HEK293 (cell line): ENCODE measurements around the gene GPATCH2.
A peak's percentile ranks its signal among the peaks of the same experiment; 100 is the strongest.

Experiments used
- CTCF ChIA-PET: fragments of 350-600 bp; formaldehyde crosslinking; extraction: SDS; loops from one replicate; lab custom pipeline; 2021; ENCODE audit warnings: antibody characterized with exemption; lab: Yijun Ruan, JAX
- POLR2A ChIA-PET: fragments of 300-600 bp; formaldehyde crosslinking; extraction: SDS; loops from one replicate; lab custom pipeline; 2020; ENCODE audit warnings: antibody characterized with exemption, inconsistent platforms; lab: Yijun Ruan, JAX
- H3K27ac ChIP-seq: fragments of 200-500 bp; sonication (Bioruptor generic); 2 replicates; pipeline ENCODE4 v1.5.1; 2014; ENCODE audit warnings: low read depth, low read length, control low read depth, inconsistent platforms; ENCODE audit errors: extremely low read depth
- H3K36me3 ChIP-seq, 2 experiments: fragments of 200-500 bp in 1 of 2; sonication (Bioruptor generic) in 1 of 2; 1 replicate in 1 of 2; 2 replicates in 1 of 2; pipeline ENCODE4 v1.5.1; 2014 to 2017; ENCODE audit warnings: inconsistent platforms in 2 of 2, low read length in 2 of 2; ENCODE audit not compliant: control insufficient read depth in 2 of 2, insufficient read depth in 1 of 2
- H3K4me1 ChIP-seq: fragments of 200-500 bp; sonication (Bioruptor generic); 2 replicates; pipeline ENCODE4 v1.5.1; 2014; ENCODE audit warnings: mild to moderate bottlenecking, low read length, inconsistent platforms; ENCODE audit not compliant: control insufficient read depth, insufficient read depth
- H3K4me3 ChIP-seq: 2 replicates; pipeline ENCODE4 v1.5.1; 2011; ENCODE audit warnings: low read depth, mild to moderate bottlenecking, control low read depth, low read length, moderate library complexity
- H3K9me3 ChIP-seq: fragments of 200-500 bp; sonication (Bioruptor generic); 2 replicates; pipeline ENCODE4 v1.5.1; 2014; ENCODE audit warnings: low read depth, low read length, inconsistent platforms; ENCODE audit not compliant: control insufficient read depth, insufficient read depth
- EGR2 ChIP-seq: fragments of 450-650 bp; formaldehyde crosslinking; IDR thresholded peaks from 2 replicates; pipeline ENCODE4 v1.5.1; 2016; ENCODE audit warnings: low read depth, missing biosample characterization, missing genetic modification characterization
- GLIS2 ChIP-seq: fragments of 450-650 bp; formaldehyde crosslinking; IDR thresholded peaks from 2 replicates; pipeline ENCODE4 v1.5.1; 2016; ENCODE audit warnings: missing biosample characterization, missing genetic modification characterization
- HOXA7 ChIP-seq: sonication (generic); formaldehyde crosslinking; IDR thresholded peaks from 2 replicates; pipeline ENCODE4 v1.8.1; 2022; ENCODE audit warnings: missing genetic modification reagents, borderline replicate concordance
- KLF7 ChIP-seq: fragments of 450-650 bp; formaldehyde crosslinking; IDR thresholded peaks from 2 replicates; pipeline ENCODE4 v1.5.1; 2016; ENCODE audit warnings: missing biosample characterization, missing genetic modification characterization, borderline replicate concordance
- OSR2 ChIP-seq: fragments of 450-650 bp; formaldehyde crosslinking; IDR thresholded peaks from 2 replicates; pipeline ENCODE4 v1.5.1; 2016; ENCODE audit warnings: missing biosample characterization, missing genetic modification characterization
- PRDM1 ChIP-seq: fragments of 450-650 bp; formaldehyde crosslinking; IDR thresholded peaks from 2 replicates; pipeline ENCODE4; 2016; ENCODE audit warnings: missing biosample characterization, missing genetic modification characterization
- SALL2 ChIP-seq: fragments of 450-650 bp; formaldehyde crosslinking; IDR thresholded peaks from 2 replicates; pipeline ENCODE4 v1.5.0; 2017; ENCODE audit warnings: missing biosample characterization, mild to moderate bottlenecking, missing genetic modification characterization, borderline replicate concordance
- ZBTB1 ChIP-seq: fragments of 450-650 bp; formaldehyde crosslinking; IDR thresholded peaks from 2 replicates; pipeline ENCODE4 v1.5.1; 2016; ENCODE audit warnings: missing biosample characterization, missing genetic modification characterization
- ZBTB11 ChIP-seq: fragments of 450-650 bp; formaldehyde crosslinking; conservative IDR thresholded peaks from 2 replicates; pipeline ENCODE4 v1.5.1; 2016; ENCODE audit warnings: low read depth, missing biosample characterization, missing genetic modification characterization
- ZBTB48 ChIP-seq: fragments of 450-650 bp; formaldehyde crosslinking; IDR thresholded peaks from 2 replicates; pipeline ENCODE4 v1.5.1; 2016; ENCODE audit warnings: missing biosample characterization, missing genetic modification characterization
- ZNF10 ChIP-seq: fragments of 450-650 bp; formaldehyde crosslinking; IDR thresholded peaks from 2 replicates; pipeline ENCODE4 v1.5.1; 2017; ENCODE audit warnings: missing biosample characterization, missing genetic modification characterization
- ZNF112 ChIP-seq: fragments of 450-650 bp; formaldehyde crosslinking; IDR thresholded peaks from 2 replicates; pipeline ENCODE4 v1.5.0; 2017; ENCODE audit warnings: missing biosample characterization, missing genetic modification characterization
- ZNF121 ChIP-seq: fragments of 450-650 bp; formaldehyde crosslinking; IDR thresholded peaks from 2 replicates; pipeline ENCODE4 v1.5.1; 2016; ENCODE audit warnings: missing biosample characterization, missing genetic modification characterization
- ZNF132 ChIP-seq: fragments of 450-650 bp; formaldehyde crosslinking; IDR thresholded peaks from 2 replicates; pipeline ENCODE4 v1.5.1; 2017; ENCODE audit warnings: missing biosample characterization, missing genetic modification characterization, borderline replicate concordance
- ZNF133 ChIP-seq: fragments of 450-650 bp; formaldehyde crosslinking; IDR thresholded peaks from 2 replicates; pipeline ENCODE4 v1.5.1; 2016; ENCODE audit warnings: missing biosample characterization, missing genetic modification characterization
- ZNF169 ChIP-seq: fragments of 450-650 bp; formaldehyde crosslinking; IDR thresholded peaks from 2 replicates; pipeline ENCODE4 v1.5.1; 2016; ENCODE audit warnings: missing biosample characterization, missing genetic modification characterization
- ZNF175 ChIP-seq: fragments of 450-650 bp; formaldehyde crosslinking; IDR thresholded peaks from 2 replicates; pipeline ENCODE4 v1.5.1; 2016; ENCODE audit warnings: missing biosample characterization, missing genetic modification characterization
- ZNF366 ChIP-seq: fragments of 450-650 bp; formaldehyde crosslinking; conservative IDR thresholded peaks from 2 replicates; pipeline ENCODE4 v1.5.1; 2016; ENCODE audit warnings: missing biosample characterization, missing genetic modification characterization
- ZNF521 ChIP-seq: fragments of 450-650 bp; formaldehyde crosslinking; IDR thresholded peaks from 2 replicates; pipeline ENCODE4 v1.5.1; 2017; ENCODE audit warnings: missing biosample characterization, mild to moderate bottlenecking, missing genetic modification characterization
- ZNF580 ChIP-seq: fragments of 450-650 bp; formaldehyde crosslinking; IDR thresholded peaks from 2 replicates; pipeline ENCODE4 v1.5.1; 2016; ENCODE audit warnings: missing biosample characterization, missing genetic modification characterization
- ZNF76 ChIP-seq: fragments of 450-650 bp; formaldehyde crosslinking; IDR thresholded peaks from 2 replicates; pipeline ENCODE4; 2016; ENCODE audit warnings: low read depth, missing biosample characterization, missing genetic modification characterization, borderline replicate concordance
- ZNF792 ChIP-seq: fragments of 450-650 bp; formaldehyde crosslinking; IDR thresholded peaks from 2 replicates; pipeline ENCODE4 v1.5.1; 2016; ENCODE audit warnings: missing biosample characterization, missing genetic modification characterization
- ZSCAN4 ChIP-seq: fragments of 450-650 bp; formaldehyde crosslinking; IDR thresholded peaks from 2 replicates; pipeline ENCODE4 v1.5.1; 2017; ENCODE audit warnings: missing biosample characterization, missing genetic modification characterization
- TF ChIP-seq, protein P1 (sequence below): fragments of 450-650 bp; formaldehyde crosslinking; IDR thresholded peaks from 2 replicates; pipeline ENCODE4 v1.5.1; 2016; ENCODE audit warnings: missing biosample characterization, missing genetic modification characterization
- TF ChIP-seq, protein P2 (sequence below): fragments of 450-650 bp; formaldehyde crosslinking; IDR thresholded peaks from 2 replicates; pipeline ENCODE4 v1.5.1; 2016; ENCODE audit warnings: missing biosample characterization, missing genetic modification characterization
- TF ChIP-seq, protein P3 (sequence below): fragments of 450-650 bp; formaldehyde crosslinking; IDR thresholded peaks from 2 replicates; pipeline ENCODE4 v1.5.1; 2016; ENCODE audit warnings: missing biosample characterization, missing genetic modification characterization

The GPATCH2 gene

DNA sequence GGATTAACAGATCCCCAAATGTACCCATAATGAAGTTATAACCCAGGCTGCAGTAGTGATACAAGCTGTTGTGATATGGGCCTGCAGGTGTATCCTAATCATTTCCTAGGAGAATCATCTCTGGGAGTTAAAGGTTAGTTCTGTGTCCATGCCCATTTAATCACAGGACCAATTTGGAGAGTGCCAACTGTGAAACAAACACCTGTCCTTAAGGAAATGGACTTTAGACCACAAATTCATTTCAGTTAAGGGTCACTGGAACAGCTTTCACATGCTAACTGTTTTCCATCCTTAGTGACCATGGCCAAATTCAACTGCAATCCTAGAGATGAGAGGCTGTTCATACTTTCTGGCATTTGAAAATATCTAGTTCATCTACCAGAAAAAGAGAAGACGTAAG, 160.9 kb downstream of the GPATCH2 start:
- TF ChIP-seq ZNF112 (tag by site-specific recombination) (no peak), ZNF169 (tag by site-specific recombination) (no peak), ZBTB48 (no peak), ZNF76 (tag by site-specific recombination) (no peak), EGR2 (tag by site-specific recombination) (no peak), OSR2 (tag by site-specific recombination) (no peak), GLIS2 (tag by site-specific recombination) (no peak), ZBTB11 (tag by site-specific recombination) (no peak), KLF7 (tag by site-specific recombination) (no peak), ZNF521 (tag by site-specific recombination) (no peak), ZNF792 (tag by site-specific recombination) (no peak), ZNF580 (tag by site-specific recombination) (no peak), HOXA7 (CRISPR knock-in tag) (no peak), ZNF132 (tag by site-specific recombination) (no peak), ZNF175 (no peak), ZNF10 (tag by site-specific recombination) (no peak)
- TF ChIP-seq, protein P1, sequence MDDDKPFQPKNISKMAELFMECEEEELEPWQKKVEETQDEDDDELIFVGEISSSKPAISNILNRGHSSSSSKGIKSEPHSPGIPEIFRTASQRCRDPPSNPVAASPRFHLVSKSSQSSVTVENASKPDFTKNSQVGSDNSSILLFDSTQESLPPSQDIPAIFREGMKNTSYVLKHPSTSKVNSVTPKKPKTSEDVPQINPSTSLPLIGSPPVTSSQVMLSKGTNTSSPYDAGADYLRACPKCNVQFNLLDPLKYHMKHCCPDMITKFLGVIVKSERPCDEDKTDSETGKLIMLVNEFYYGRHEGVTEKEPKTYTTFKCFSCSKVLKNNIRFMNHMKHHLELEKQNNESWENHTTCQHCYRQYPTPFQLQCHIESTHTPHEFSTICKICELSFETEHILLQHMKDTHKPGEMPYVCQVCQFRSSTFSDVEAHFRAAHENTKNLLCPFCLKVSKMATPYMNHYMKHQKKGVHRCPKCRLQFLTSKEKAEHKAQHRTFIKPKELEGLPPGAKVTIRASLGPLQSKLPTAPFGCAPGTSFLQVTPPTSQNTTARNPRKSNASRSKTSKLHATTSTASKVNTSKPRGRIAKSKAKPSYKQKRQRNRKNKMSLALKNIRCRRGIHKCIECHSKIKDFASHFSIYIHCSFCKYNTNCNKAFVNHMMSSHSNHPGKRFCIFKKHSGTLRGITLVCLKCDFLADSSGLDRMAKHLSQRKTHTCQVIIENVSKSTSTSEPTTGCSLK: no peak
- ChIA-PET POLR2A (no interaction called here), CTCF (no interaction called here)
- Histone ChIP-seq H3K27ac (no peak overlapping the region), H3K4me3 (no peak overlapping the region), H3K9me3 (no peaks in the 10 kb centered on the region), H3K4me1 (no peaks in the 10 kb centered on the region), H3K36me3 (no peaks in the 10 kb centered on the region)

- ChIA-PET CTCF (no interaction called here), POLR2A (no interaction called here)
- Histone ChIP-seq H3K27ac (no peak overlapping the region), H3K4me3 (no peak overlapping the region), H3K9me3 (no peaks in the 10 kb centered on the region), H3K36me3 (no peaks in the 10 kb centered on the region), H3K4me1 (no peaks in the 10 kb centered on the region)
- TF ChIP-seq PRDM1 (tag by site-specific recombination) (peak; percentile 99), ZNF133 (tag by site-specific recombination) (peak; percentile 93), SALL2 (tag by site-specific recombination) (no peak), ZSCAN4 (no peak), ZBTB1 (no peak), ZNF366 (tag by site-specific recombination) (no peak), ZNF121 (tag by site-specific recombination) (no peak)
- TF ChIP-seq, protein P2, sequence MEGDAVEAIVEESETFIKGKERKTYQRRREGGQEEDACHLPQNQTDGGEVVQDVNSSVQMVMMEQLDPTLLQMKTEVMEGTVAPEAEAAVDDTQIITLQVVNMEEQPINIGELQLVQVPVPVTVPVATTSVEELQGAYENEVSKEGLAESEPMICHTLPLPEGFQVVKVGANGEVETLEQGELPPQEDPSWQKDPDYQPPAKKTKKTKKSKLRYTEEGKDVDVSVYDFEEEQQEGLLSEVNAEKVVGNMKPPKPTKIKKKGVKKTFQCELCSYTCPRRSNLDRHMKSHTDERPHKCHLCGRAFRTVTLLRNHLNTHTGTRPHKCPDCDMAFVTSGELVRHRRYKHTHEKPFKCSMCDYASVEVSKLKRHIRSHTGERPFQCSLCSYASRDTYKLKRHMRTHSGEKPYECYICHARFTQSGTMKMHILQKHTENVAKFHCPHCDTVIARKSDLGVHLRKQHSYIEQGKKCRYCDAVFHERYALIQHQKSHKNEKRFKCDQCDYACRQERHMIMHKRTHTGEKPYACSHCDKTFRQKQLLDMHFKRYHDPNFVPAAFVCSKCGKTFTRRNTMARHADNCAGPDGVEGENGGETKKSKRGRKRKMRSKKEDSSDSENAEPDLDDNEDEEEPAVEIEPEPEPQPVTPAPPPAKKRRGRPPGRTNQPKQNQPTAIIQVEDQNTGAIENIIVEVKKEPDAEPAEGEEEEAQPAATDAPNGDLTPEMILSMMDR (tag by site-specific recombination): no peak
- TF ChIP-seq, protein P3, sequence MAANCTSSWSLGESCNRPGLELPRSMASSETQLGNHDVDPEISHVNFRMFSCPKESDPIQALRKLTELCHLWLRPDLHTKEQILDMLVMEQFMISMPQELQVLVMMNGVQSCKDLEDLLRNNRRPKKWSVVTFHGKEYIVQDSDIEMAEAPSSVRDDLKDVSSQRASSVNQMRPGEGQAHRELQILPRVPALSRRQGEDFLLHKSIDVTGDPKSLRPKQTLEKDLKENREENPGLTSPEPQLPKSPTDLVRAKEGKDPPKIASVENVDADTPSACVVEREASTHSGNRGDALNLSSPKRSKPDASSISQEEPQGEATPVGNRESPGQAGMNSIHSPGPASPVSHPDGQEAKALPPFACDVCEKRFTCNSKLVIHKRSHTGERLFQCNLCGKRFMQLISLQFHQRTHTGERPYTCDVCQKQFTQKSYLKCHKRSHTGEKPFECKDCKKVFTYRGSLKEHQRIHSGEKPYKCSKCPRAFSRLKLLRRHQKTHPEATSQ (tag by site-specific recombination): no peak
Observed at GRCh38 chr1:217465102-217465501, 165.8 kb downstream of the GPATCH2 start.
